SK-N-SH (cell line): ENCODE data around the gene ACBD6. TPM values are rescaled to one million over a fixed set of nuclear protein-coding genes. Genes with fewer than 3 reads are reported as not detected.

Source experiments
- CTCF ChIA-PET: fragments of 300-600, 350-600 bp; formaldehyde crosslinking; extraction: SDS; loops from one replicate; lab custom pipeline; 2021; lab: Yijun Ruan, JAX
- POLR2A ChIA-PET: fragments of 350-600 bp; sonication (Branson Sonifier 250); formaldehyde crosslinking; extraction: SDS; loops from one replicate; lab custom pipeline; 2020; ENCODE audit warnings: antibody characterized with exemption, inconsistent platforms; lab: Yijun Ruan, JAX
- DNase-seq: peaks from one replicate; pipeline ENCODE4 v3.0.0; 2012
- H2AFZ ChIP-seq: fragments of 200-600 bp; sonication (generic); 2 replicates; pipeline ENCODE4 v1.8.1; 2016; ENCODE audit warnings: antibody characterized with exemption, mild to moderate bottlenecking, low read depth
- H3F3A ChIP-seq: fragments of 200-600 bp; sonication (generic); replicated peaks from 2 replicates; pipeline ENCODE3; 2016; ENCODE audit warnings: antibody characterized with exemption, mild to moderate bottlenecking; ENCODE audit not compliant: insufficient read depth
- H3K27ac ChIP-seq, 2 experiments: fragments of 200-500 bp in 1 of 2; fragments of 200-600 bp in 1 of 2; sonication (Bioruptor generic) in 1 of 2; sonication (generic), shearing (Covaris generic) in 1 of 2; 2 replicates each; pipeline versions ENCODE4 v1.5.1 to v1.6.1; 2014 to 2016; ENCODE audit warnings: low read depth in 2 of 2, inconsistent platforms in 1 of 2, low read length in 1 of 2, mild to moderate bottlenecking in 1 of 2, mixed read lengths in 1 of 2
- H3K27me3 ChIP-seq: fragments of 200-600 bp; sonication (generic), shearing (Covaris generic); 2 replicates; pipeline ENCODE4 v1.6.1; 2016; ENCODE audit warnings: mixed run types; ENCODE audit not compliant: insufficient read depth
- H3K36me3 ChIP-seq, 2 experiments: fragments of 200-500 bp in 1 of 2; fragments of 200-600 bp in 1 of 2; sonication (Bioruptor generic) in 1 of 2; sonication (generic) in 1 of 2; replicated peaks in 1 of 2; 2 replicates each; pipeline versions ENCODE3 to v1.5.1; 2014 to 2016; ENCODE audit warnings: low read length in 1 of 2, mild to moderate bottlenecking in 1 of 2; ENCODE audit not compliant: insufficient read depth in 2 of 2, control insufficient read depth in 1 of 2
- H3K4me1 ChIP-seq, 2 experiments: fragments of 200-500 bp in 1 of 2; fragments of 200-600 bp in 1 of 2; sonication (Bioruptor generic) in 1 of 2; sonication (generic), shearing (Covaris generic) in 1 of 2; 2 replicates each; pipeline versions ENCODE4 v1.5.1 to v1.6.1; 2014 to 2016; ENCODE audit warnings: low read depth in 1 of 2, low read length in 1 of 2, mixed run types in 1 of 2; ENCODE audit not compliant: insufficient read depth in 2 of 2, control insufficient read depth in 1 of 2
- H3K4me2 ChIP-seq: fragments of 200-600 bp; sonication (generic), shearing (Covaris generic); 2 replicates; pipeline ENCODE4 v1.6.1; 2017; ENCODE audit warnings: mixed run types
- H3K4me3 ChIP-seq, 2 experiments: fragments of 200-500 bp in 1 of 2; fragments of 200-600 bp in 1 of 2; sonication (Bioruptor generic) in 1 of 2; sonication (generic), shearing (Covaris generic) in 1 of 2; 2 replicates each; pipeline versions ENCODE4 v1.5.1 to v1.8.1; 2014 to 2016; ENCODE audit warnings: low read depth in 2 of 2, inconsistent platforms in 1 of 2, low read length in 1 of 2, mild to moderate bottlenecking in 1 of 2, mixed read lengths in 1 of 2, moderate library complexity in 1 of 2
- H3K79me2 ChIP-seq: fragments of 200-600 bp; sonication (generic); 2 replicates; pipeline ENCODE4 v1.8.1; 2017; ENCODE audit warnings: mild to moderate bottlenecking; ENCODE audit not compliant: insufficient read depth
- H3K9ac ChIP-seq: fragments of 200-600 bp; sonication (generic); 2 replicates; pipeline ENCODE4 v1.6.1; 2017; ENCODE audit warnings: mixed run types
- H3K9me2 ChIP-seq: fragments of 200-600 bp; sonication (generic); 2 replicates; pipeline ENCODE4 v1.6.1; 2017; ENCODE audit warnings: mixed run types
- H3K9me3 ChIP-seq: fragments of 200-600 bp; sonication (generic); 2 replicates; pipeline ENCODE4 v1.6.1; 2017; ENCODE audit warnings: mixed run types, mild to moderate bottlenecking, moderate library complexity
- H4K20me1 ChIP-seq: fragments of 200-600 bp; sonication (generic); 2 replicates; pipeline ENCODE4 v1.6.1; 2017; ENCODE audit warnings: mild to moderate bottlenecking, mixed run types; ENCODE audit not compliant: insufficient read depth
- CTCF ChIP-seq: fragments of 200-600 bp; sonication (generic); IDR thresholded peaks from 2 replicates; pipeline ENCODE4 v1.6.1; 2017; ENCODE audit warnings: antibody characterized with exemption, mild to moderate bottlenecking, moderate library complexity
- EZH2phosphoT487 ChIP-seq: fragments of 200-600 bp; sonication (generic); IDR thresholded peaks from 2 replicates; pipeline ENCODE4 v1.6.1; 2017; ENCODE audit warnings: low read depth, mixed run types, mild to moderate bottlenecking, antibody characterized with exemption, moderate library complexity, borderline replicate concordance
- FOSL2 ChIP-seq: IDR thresholded peaks from 2 replicates; pipeline ENCODE4 v1.4.0; 2012; ENCODE audit warnings: low read depth, mild to moderate bottlenecking, moderate library complexity, borderline replicate concordance
- FOXJ3 ChIP-seq: sonication (generic); formaldehyde crosslinking; IDR thresholded peaks from 2 replicates; pipeline ENCODE4 v1.5.1; 2020; ENCODE audit warnings: mild to moderate bottlenecking, missing genetic modification reagents
- FOXM1 ChIP-seq: IDR thresholded peaks from 2 replicates; pipeline ENCODE4 v1.4.0; 2012; ENCODE audit warnings: low read depth, mild to moderate bottlenecking
- GABPA ChIP-seq: IDR thresholded peaks from 2 replicates; pipeline ENCODE4 v1.4.0; 2012; ENCODE audit warnings: low read depth, mild to moderate bottlenecking
- IRF3 ChIP-seq: fragments of 150-350 bp; IDR thresholded peaks from 2 replicates; pipeline ENCODE4 v1.6.1; 2016; ENCODE audit warnings: mild to moderate bottlenecking, low read depth, low read length
- RAD21 ChIP-seq: IDR thresholded peaks from 2 replicates; pipeline ENCODE4 v1.6.1; 2012; ENCODE audit warnings: mild to moderate bottlenecking, low read length
- RFX5 ChIP-seq: IDR thresholded peaks from 2 replicates; pipeline ENCODE4 v1.6.1; 2012; ENCODE audit warnings: mild to moderate bottlenecking, improper control_type of control experiment, low read length
- SIN3A ChIP-seq: IDR thresholded peaks from 2 replicates; pipeline ENCODE4 v1.6.1; 2012; ENCODE audit warnings: low read depth, mild to moderate bottlenecking, low read length, moderate library complexity, borderline replicate concordance
- TAF1 ChIP-seq: IDR thresholded peaks from 2 replicates; pipeline ENCODE4 v1.6.1; 2012; ENCODE audit warnings: low read depth, mild to moderate bottlenecking, low read length, moderate library complexity, borderline replicate concordance
- YY1 ChIP-seq: IDR thresholded peaks from 2 replicates; pipeline ENCODE4 v1.4.0; 2012; ENCODE audit warnings: low read depth, mild to moderate bottlenecking
- WGBS: methylation state at CpG from one replicate; pipeline ENCODE4 v1.1.6; 2017; ENCODE audit warnings: low lambda C conversion rate; 5-methylcytosine and 5-hydroxymethylcytosine counted together
- polyA plus RNA-seq, 3 experiments: library from polyadenylated mRNA; depleted of rRNA; stranded (reverse); fragments of >200 nt; gene quantifications; 2 replicates each; pipeline ENCODE4 v1.2.3, GENCODE V29; 2012

The ACBD6 gene
- polyA plus RNA-seq, 1 of the 3 experiments (the other 2 are of a cell fraction), result 60.9 TPM

DNA sequence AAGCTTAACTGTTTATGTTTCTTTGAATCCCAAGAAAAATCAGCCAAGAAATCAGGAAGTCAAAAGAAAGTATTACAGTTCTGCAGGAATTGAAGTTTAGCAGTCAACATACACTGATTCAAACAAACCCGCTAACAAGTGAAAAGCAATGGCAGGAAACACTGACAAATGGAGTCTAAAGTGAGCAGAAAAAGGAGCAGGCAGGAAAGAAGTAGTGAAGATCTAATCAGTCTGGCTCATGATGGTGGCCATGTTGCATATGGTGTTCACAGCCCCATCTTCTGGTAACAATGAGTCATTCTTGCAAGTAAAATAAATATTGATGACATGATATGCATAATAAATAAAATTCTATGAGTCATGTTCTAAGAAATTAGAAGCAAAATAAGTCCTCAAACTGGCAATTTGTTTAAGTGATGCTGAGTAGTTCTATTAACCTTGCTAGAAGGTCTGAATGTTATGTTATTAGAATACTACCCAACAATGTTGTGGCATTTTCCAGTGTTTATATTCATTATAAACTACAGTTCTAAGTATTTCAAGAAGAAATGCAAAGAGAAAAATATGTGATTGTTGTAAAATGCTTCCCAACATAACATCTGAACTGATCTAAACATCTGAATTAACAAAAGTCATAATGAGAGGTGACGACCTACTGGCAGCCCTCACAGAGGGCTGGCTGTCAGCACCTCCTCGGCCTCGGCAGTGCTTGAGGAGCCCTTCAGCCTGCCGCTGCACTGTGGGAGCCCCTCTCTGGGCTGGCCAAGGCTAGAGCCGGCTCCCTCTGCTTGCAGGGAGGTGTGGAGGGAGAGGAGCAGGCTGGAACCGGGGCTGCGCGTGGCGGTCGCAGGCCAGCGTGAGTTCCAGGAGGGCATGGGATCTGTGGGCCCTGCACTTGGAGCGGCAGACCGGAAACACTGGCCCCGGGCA is 5.7 kb upstream of the ACBD6 start:
- H3K9me2 ChIP-seq, result no peaks in the 10 kb centered on the region
- 96% methylated on average over 4 of the region's 15 CpGs for WGBS
- DNase-seq, result peak; percentile 30
- no peaks in the 10 kb centered on the region for H4K20me1 ChIP-seq
- no peaks in the 10 kb centered on the region; the same call in 1 of the 2 replicates for H3K79me2 ChIP-seq
- no peak overlapping the region for H3K4me2 ChIP-seq
- no peaks in the 10 kb centered on the region for H3K36me3 ChIP-seq
- H2AFZ ChIP-seq, result peak overlapping the region; percentile 42; the same call in 1 of the 2 replicates
- H3K4me3 ChIP-seq, result no peak overlapping the region
- H3K27ac ChIP-seq, result peak overlapping the region in 1 of 2 experiments; percentile 54; a peak in 1 of 4 replicates
- POLR2A ChIA-PET, result no interaction called here
- H3K9me3 ChIP-seq, result peaks cover 7% of the 10 kb centered on the region
- peaks cover 18% of the 10 kb centered on the region for H3F3A ChIP-seq
- CTCF ChIA-PET, result interaction anchor here (1.0 to 1.4 kb wide), 3 partner anchors 8 to 635 kb away, joined by 3 to 5 read pairs (median 4); no protein-coding TSS in a partner anchor
- no peaks in the 10 kb centered on the region for H3K27me3 ChIP-seq
- peaks cover 0 to 3% of the 10 kb centered on the region in 2 experiments; a peak in 2 of 4 replicates for H3K4me1 ChIP-seq
- no peak overlapping the region for H3K9ac ChIP-seq
- TF ChIP-seq FOXM1 (no peak), YY1 (peak; percentile 56; the same call in 1 of the 2 replicates), CTCF (peak; percentile 28; the same call in 1 of the 2 replicates), FOXJ3 (CRISPR knock-in tag) (no peak), EZH2phosphoT487 (no peak), TAF1 (no peak), FOSL2 (peak; percentile 33; the same call in 1 of the 2 replicates), RFX5 (no peak), SIN3A (no peak), RAD21 (no peak)
- TF ChIP-seq, all 33 proteins: peak for 3

- peaks cover 13% of the 10 kb centered on the region for H3K79me2 ChIP-seq
- no peak for DNase-seq
- H3K4me2 ChIP-seq, result no peak overlapping the region
- no peaks in the 10 kb centered on the region for H3K9me2 ChIP-seq
- H3K4me1 ChIP-seq, result peaks cover 0 to 6% of the 10 kb centered on the region in 2 experiments; a peak in 3 of 4 replicates
- H3K9me3 ChIP-seq, result peaks cover 4% of the 10 kb centered on the region
- no peaks in the 10 kb centered on the region for H3K27me3 ChIP-seq
- H3K9ac ChIP-seq, result no peak overlapping the region
- POLR2A ChIA-PET, result no interaction called here
- H4K20me1 ChIP-seq, result no peaks in the 10 kb centered on the region
- CTCF ChIA-PET, result interaction anchor here (1.1 to 1.3 kb wide), 3 partner anchors 9 to 586 kb away, joined by 3 read pairs; no protein-coding TSS in a partner anchor
- H3K36me3 ChIP-seq, result no peaks in the 10 kb centered on the region
- H3K4me3 ChIP-seq, result no peak overlapping the region
- no peak for TF ChIP-seq RAD21
- no peak for TF ChIP-seq GABPA
- TF ChIP-seq RFX5, result no peak
- TF ChIP-seq IRF3, result no peak
- TF ChIP-seq, all 33 proteins: peak for 0
- 72% methylated on average over 8 of the region's 8 CpGs for WGBS
- H2AFZ ChIP-seq, result no peak overlapping the region
- peaks cover 22% of the 10 kb centered on the region for H3F3A ChIP-seq
- no peak overlapping the region for H3K27ac ChIP-seq
These were observed 3.5 kb upstream of the ACBD6 start for GRCh38 chr1:180505732-180506335.
